K562 (cell line): ENCODE measurements around the gene CSMD2.

Source experiments
- CEBPB ChIP-seq: fragments of 450-650 bp; IDR thresholded peaks from 2 replicates; pipeline ENCODE4 v1.6.1; 2016; ENCODE audit warnings: missing genetic modification characterization, missing compliant biosample characterization
- POLR2A ChIP-seq: fragments of 450-650 bp; conservative IDR thresholded peaks from 2 replicates; pipeline ENCODE4 v1.6.1; 2016
- ZFP1 ChIP-seq: fragments of 450-650 bp; formaldehyde crosslinking; IDR thresholded peaks from 2 replicates; pipeline ENCODE4 v1.4.0; 2020; ENCODE audit warnings: mild to moderate bottlenecking, mixed read lengths

DNA sequence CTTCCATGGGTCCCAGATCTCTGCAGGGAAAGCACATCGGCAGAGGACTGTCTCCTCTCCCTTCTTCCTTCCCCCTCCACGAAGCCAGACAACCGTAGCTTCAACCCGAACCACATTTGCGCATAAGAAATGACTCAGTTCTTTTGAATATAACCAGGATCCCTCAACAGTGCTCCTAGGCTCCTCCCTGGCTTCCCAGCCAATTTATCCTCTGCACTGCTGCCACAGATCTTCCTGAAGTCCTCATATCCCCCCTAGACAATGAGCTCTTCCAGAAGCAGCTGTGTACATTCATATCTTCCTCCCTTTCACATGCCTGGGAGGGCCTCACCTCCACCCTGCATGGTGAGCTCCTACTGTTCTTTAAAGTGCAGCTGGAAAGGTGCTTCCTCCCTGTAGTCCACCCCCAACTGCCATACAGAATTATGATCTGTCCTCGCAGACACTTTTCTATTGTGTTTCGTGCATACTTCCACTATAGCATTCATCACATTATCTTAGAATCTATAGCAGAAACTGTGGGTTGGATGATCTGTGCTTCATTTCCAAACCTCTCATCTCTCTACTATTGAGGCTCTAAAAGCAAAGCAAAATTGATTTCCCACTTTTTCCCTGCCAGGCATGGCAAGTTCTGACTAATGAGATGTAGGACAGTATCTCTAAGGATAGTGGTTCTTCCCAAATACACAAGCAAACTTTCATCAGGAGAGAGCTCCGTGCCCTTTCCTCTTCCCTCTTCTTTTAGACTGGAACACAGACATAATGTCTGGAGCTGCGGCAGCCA is 480.4 kb downstream of the CSMD2 start:
- TF ChIP-seq ZFP1 (CRISPR knock-in tag) (no peak), POLR2A (no peak), CEBPB (tag) (no peak)
